ENCODE data around the gene ZNF710.

The ZNF710 gene

DNA sequence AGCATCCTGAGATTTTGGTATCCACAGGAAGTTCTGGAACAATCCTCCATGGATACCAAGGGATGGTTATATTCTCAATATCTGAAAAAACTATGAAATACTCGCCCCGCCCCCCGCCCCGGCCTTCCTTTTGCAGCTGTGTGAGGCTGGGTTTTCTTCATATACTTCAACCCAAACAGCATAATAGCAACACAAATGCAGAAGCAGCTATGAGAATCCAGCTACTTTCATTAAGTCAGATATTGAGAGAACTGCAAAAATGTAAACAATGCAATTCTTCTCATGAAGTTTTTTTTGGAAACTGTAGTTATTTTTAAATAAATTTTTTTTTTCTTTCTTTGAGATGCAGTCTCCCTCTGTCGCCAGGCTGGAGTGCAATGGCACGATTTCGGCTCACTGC lies 112.0 kb downstream of the ZNF710 start:
- ChIA-PET CTCF (no interaction called here), POLR2A (no interaction called here)
- no peak for DNase-seq (ENCODE audit: extremely low spot score)
- TF ChIP-seq, protein P1, sequence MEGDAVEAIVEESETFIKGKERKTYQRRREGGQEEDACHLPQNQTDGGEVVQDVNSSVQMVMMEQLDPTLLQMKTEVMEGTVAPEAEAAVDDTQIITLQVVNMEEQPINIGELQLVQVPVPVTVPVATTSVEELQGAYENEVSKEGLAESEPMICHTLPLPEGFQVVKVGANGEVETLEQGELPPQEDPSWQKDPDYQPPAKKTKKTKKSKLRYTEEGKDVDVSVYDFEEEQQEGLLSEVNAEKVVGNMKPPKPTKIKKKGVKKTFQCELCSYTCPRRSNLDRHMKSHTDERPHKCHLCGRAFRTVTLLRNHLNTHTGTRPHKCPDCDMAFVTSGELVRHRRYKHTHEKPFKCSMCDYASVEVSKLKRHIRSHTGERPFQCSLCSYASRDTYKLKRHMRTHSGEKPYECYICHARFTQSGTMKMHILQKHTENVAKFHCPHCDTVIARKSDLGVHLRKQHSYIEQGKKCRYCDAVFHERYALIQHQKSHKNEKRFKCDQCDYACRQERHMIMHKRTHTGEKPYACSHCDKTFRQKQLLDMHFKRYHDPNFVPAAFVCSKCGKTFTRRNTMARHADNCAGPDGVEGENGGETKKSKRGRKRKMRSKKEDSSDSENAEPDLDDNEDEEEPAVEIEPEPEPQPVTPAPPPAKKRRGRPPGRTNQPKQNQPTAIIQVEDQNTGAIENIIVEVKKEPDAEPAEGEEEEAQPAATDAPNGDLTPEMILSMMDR (IDR thresholded peaks at IDR 0.05; ENCODE audit: control extremely low read depth, extremely low read depth, low read depth, missing control alignments): no peak

GRCh38 chr15:90114451-90114901 lies 113.4 kb downstream of the ZNF710 start:
- DNase-seq (ENCODE audit: extremely low spot score): no peak
- CTCF ChIA-PET: no interaction called here

GRCh38 chr15:90115783-90116182 lies 114.7 kb downstream of the ZNF710 start:
- ChIA-PET CTCF (no interaction called here), POLR2A (no interaction called here)
- no peak for DNase-seq (ENCODE audit: extremely low spot score)
- TF ChIP-seq, protein P1 (IDR thresholded peaks at IDR 0.05; ENCODE audit: control extremely low read depth, extremely low read depth, low read depth, missing control alignments): no peak

More at GRCh38 chr15:90114451-90114901, 113.4 kb downstream of the ZNF710 start:
- POLR2A ChIA-PET: no interaction called here
- TF ChIP-seq, protein P1 (IDR thresholded peaks at IDR 0.05; ENCODE audit: control extremely low read depth, extremely low read depth, low read depth, missing control alignments): no peak

DNA sequence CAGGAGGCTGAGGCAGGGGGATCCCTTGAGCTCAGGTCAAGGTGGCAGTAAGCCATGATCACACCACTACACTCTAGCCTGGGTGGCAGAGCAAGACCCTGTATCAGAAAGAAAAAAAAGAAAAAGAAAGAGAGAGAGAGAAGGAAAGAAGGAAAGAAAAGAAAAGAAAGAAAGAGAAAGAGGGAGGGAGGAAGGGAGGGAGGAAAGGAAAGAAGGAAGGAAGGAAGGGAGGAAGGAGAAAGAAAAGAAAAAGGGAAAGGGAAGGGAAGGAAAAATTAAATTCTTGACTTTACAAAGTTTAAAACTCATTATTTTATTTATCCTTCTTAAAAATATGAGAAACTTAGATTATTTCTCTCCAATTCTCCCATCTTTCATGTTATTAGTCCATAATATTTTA lies 118.2 kb downstream of the ZNF710 start:
- no peak for DNase-seq (ENCODE audit: extremely low spot score)
- TF ChIP-seq, protein P1 (IDR thresholded peaks at IDR 0.05; ENCODE audit: control extremely low read depth, extremely low read depth, low read depth, missing control alignments): no peak
- ChIA-PET POLR2A (no interaction called here), CTCF (no interaction called here)

- TF ChIP-seq, protein P1 (IDR thresholded peaks at IDR 0.05; ENCODE audit: control extremely low read depth, extremely low read depth, low read depth, missing control alignments): no peak
- ChIA-PET CTCF (no interaction called here), POLR2A (no interaction called here)
- DNase-seq (ENCODE audit: extremely low spot score): no peak
Observed at GRCh38 chr15:90121086-90121485, 120.0 kb downstream of the ZNF710 start.

GRCh38 chr15:90124507-90124906 lies 123.4 kb downstream of the ZNF710 start:
- CTCF ChIA-PET: interaction anchor here (1.0 to 1.2 kb wide), 4 partner anchors 17 to 169 kb away, joined by 3 read pairs; no protein-coding TSS in a partner anchor
- DNase-seq (ENCODE audit: extremely low spot score): no peak
- POLR2A ChIA-PET: no interaction called here
- TF ChIP-seq, protein P1 (IDR thresholded peaks at IDR 0.05; ENCODE audit: control extremely low read depth, extremely low read depth, low read depth, missing control alignments): no peak

- TF ChIP-seq, protein P1 (IDR thresholded peaks at IDR 0.05; ENCODE audit: control extremely low read depth, extremely low read depth, low read depth, missing control alignments): no peak
- POLR2A ChIA-PET: no interaction called here
- DNase-seq (ENCODE audit: extremely low spot score): no peak
- CTCF ChIA-PET: no interaction called here
Observed at GRCh38 chr15:90126022-90126421, 124.9 kb downstream of the ZNF710 start.
